Measurements from ENCODE around the gene ACTR6. TPM values are rescaled to one million over a fixed set of nuclear protein-coding genes. Genes with fewer than 3 reads are reported as not detected.

Gene ACTR6
- total and polyA plus RNA-seq, 9 of the 15 experiments (the other 6 are each of a cell fraction or from before 2014, with no cell fraction given), result 26.1 to 109 (median 70.9) TPM

DNA sequence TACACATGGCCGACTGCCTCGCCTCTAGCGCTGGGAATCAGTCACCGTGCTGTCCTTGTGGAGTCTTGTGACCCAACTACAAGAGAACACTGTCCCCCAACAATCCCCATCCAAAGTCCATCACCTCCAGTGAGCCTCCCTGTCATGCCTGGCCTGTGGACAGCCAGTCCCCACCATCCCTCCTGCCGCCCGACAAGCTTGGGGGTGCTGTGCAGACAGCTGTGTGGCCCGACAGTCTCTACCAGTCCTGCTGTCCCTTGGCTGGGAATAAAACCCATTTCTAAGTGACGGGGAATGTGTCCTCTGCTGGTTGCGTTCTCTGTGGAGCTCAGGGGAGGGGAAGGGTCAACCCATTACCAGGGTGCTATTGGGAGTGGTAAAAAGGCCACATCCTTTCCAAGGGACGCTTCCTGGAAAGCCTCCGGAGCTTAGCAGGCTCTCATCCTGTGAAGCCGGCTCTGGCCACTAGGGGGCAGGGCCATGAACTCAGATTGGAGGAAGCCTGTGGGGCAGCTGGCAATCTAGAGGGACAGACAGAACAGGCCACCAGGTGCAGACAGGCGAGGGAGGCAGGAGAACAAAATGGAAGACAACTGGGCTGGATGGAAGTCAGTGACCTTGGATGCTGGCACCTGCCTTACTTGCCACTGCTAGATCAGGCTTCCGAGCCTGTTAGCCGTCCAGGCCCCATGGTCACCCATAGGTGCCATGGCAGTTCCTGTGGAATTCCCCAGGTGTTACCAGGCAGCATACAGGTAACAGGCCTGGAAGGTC, 46.0 kb upstream of the ACTR6 start (continued):
- TF ChIP-seq ILF3 (IDR thresholded peaks at IDR 0.05; ENCODE audit: borderline replicate concordance) (no peak), RB1 (IDR thresholded peaks at IDR 0.05; ENCODE audit: low read depth) (peak; percentile 22; the same call in 1 of the 2 replicates), MAZ (CRISPR knock-in tag; conservative IDR thresholded peaks at IDR 0.05 in 1 of 2, IDR thresholded peaks at IDR 0.05 in 1 of 2) (0 out of 4 replicates have a peak, but pooled peaks have one; percentile 29 to 51), POU5F1 (IDR thresholded peaks at IDR 0.05; ENCODE audit: borderline replicate concordance, low read depth, low read length, partially characterized antibody) (no peak), BRD9 (IDR thresholded peaks at IDR 0.05; ENCODE audit: low read depth, partially characterized antibody) (no peak), E2F8 (IDR thresholded peaks at IDR 0.05; ENCODE audit: low read depth, partially characterized antibody) (no peak), RCOR1 (IDR thresholded peaks at IDR 0.05; ENCODE audit: borderline replicate concordance in 1 of 2, low read depth in 2 of 2, low read length in 2 of 2) (0 out of 4 replicates have a peak, but pooled peaks of 1 of the 2 experiments have one; percentile 27), NELFE (IDR thresholded peaks at IDR 0.05; ENCODE audit: insufficient read depth, insufficient read length) (no peak), FIP1L1 (IDR thresholded peaks at IDR 0.05; ENCODE audit: low read depth, low read length, poor library complexity, severe bottlenecking) (no peak), HMG20B (CRISPR knock-in tag; IDR thresholded peaks at IDR 0.05) (no peak), FOXJ3 (CRISPR knock-in tag; IDR thresholded peaks at IDR 0.05) (no peak), ZNF316 (IDR thresholded peaks at IDR 0.05) (peak; percentile 77), CREB5 (CRISPR knock-in tag; IDR thresholded peaks at IDR 0.05) (no peak), RBM15 (IDR thresholded peaks at IDR 0.05; ENCODE audit: insufficient read depth, low read length) (no peak), CBX3 (IDR thresholded peaks at IDR 0.05; ENCODE audit: borderline replicate concordance in 1 of 2, low read length in 2 of 2) (peak in 1 of 2 experiments; percentile 74; a peak in 1 of 3 replicates), FOS (IDR thresholded peaks at IDR 0.05; ENCODE audit: extremely low read depth, insufficient read length) (no peak), ZNF239 (CRISPR knock-in tag; IDR thresholded peaks at IDR 0.05) (no peak), ZNF41 (CRISPR knock-in tag; conservative IDR thresholded peaks at IDR 0.05) (no peak)
- TF ChIP-seq, protein P1, sequence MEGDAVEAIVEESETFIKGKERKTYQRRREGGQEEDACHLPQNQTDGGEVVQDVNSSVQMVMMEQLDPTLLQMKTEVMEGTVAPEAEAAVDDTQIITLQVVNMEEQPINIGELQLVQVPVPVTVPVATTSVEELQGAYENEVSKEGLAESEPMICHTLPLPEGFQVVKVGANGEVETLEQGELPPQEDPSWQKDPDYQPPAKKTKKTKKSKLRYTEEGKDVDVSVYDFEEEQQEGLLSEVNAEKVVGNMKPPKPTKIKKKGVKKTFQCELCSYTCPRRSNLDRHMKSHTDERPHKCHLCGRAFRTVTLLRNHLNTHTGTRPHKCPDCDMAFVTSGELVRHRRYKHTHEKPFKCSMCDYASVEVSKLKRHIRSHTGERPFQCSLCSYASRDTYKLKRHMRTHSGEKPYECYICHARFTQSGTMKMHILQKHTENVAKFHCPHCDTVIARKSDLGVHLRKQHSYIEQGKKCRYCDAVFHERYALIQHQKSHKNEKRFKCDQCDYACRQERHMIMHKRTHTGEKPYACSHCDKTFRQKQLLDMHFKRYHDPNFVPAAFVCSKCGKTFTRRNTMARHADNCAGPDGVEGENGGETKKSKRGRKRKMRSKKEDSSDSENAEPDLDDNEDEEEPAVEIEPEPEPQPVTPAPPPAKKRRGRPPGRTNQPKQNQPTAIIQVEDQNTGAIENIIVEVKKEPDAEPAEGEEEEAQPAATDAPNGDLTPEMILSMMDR (IDR thresholded peaks at IDR 0.05 in 2 of 3, conservative IDR thresholded peaks at IDR 0.05 in 1 of 3; ENCODE audit: insufficient read depth in 2 of 3, low read depth in 1 of 3, low read length in 3 of 3), result peak; percentile 81 to 94 (median 85)

Data from K562 (cell line).